Stromal cell of bone marrow (primary cell): ENCODE data around the gene NCAPD2.

Experiments
- DNase-seq: peaks from one replicate; pipeline ENCODE4 v3.0.0-alpha.2; 2012; ENCODE audit warnings: low read depth

NCAPD2 gene, protein sequence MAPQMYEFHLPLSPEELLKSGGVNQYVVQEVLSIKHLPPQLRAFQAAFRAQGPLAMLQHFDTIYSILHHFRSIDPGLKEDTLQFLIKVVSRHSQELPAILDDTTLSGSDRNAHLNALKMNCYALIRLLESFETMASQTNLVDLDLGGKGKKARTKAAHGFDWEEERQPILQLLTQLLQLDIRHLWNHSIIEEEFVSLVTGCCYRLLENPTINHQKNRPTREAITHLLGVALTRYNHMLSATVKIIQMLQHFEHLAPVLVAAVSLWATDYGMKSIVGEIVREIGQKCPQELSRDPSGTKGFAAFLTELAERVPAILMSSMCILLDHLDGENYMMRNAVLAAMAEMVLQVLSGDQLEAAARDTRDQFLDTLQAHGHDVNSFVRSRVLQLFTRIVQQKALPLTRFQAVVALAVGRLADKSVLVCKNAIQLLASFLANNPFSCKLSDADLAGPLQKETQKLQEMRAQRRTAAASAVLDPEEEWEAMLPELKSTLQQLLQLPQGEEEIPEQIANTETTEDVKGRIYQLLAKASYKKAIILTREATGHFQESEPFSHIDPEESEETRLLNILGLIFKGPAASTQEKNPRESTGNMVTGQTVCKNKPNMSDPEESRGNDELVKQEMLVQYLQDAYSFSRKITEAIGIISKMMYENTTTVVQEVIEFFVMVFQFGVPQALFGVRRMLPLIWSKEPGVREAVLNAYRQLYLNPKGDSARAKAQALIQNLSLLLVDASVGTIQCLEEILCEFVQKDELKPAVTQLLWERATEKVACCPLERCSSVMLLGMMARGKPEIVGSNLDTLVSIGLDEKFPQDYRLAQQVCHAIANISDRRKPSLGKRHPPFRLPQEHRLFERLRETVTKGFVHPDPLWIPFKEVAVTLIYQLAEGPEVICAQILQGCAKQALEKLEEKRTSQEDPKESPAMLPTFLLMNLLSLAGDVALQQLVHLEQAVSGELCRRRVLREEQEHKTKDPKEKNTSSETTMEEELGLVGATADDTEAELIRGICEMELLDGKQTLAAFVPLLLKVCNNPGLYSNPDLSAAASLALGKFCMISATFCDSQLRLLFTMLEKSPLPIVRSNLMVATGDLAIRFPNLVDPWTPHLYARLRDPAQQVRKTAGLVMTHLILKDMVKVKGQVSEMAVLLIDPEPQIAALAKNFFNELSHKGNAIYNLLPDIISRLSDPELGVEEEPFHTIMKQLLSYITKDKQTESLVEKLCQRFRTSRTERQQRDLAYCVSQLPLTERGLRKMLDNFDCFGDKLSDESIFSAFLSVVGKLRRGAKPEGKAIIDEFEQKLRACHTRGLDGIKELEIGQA (N-terminal part only)

DNA sequence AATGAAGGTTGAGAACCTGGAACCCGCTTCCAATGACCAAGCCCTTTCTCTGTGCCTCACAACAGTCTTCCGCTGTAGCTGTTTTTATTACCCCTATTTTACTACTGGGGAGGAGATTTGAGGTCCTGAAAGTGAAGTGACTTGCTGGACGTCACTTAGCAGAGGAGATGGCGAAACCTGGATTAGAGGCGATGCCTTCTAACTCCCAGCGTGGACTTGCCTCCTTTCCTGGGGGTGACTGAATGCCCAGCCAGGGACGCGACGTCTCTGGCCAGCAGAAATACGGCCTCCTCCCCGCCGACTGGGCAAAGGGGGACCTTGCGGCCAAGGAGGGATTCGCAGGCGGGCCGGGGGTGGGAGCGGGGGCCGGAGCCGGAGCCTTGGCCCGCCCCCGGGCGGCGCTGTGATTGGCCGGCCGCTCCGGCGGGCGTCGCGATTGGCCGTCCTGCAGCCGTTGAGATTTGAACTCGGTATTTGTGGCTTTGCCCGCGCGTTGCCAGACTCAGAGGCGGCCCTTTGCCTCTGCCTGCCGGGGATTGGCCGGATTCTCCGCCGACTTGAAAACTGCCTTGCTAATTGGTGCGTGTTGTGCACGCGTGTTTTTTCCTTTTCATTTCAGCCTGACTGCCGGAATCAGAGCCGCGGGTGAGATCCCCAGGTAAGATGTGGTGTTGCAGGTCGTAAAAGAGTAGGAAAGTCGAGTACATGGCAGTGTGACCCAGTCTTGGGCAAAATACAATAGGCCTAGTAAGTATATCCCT, at the start of gene NCAPD2:
Gene NCAPD2 (plus strand): TSS at position 606 of the 761 bp plus-strand sequence. CDS start 997 bp downstream, outside the sequence.
- peak; percentile 95 for DNase-seq

DNA sequence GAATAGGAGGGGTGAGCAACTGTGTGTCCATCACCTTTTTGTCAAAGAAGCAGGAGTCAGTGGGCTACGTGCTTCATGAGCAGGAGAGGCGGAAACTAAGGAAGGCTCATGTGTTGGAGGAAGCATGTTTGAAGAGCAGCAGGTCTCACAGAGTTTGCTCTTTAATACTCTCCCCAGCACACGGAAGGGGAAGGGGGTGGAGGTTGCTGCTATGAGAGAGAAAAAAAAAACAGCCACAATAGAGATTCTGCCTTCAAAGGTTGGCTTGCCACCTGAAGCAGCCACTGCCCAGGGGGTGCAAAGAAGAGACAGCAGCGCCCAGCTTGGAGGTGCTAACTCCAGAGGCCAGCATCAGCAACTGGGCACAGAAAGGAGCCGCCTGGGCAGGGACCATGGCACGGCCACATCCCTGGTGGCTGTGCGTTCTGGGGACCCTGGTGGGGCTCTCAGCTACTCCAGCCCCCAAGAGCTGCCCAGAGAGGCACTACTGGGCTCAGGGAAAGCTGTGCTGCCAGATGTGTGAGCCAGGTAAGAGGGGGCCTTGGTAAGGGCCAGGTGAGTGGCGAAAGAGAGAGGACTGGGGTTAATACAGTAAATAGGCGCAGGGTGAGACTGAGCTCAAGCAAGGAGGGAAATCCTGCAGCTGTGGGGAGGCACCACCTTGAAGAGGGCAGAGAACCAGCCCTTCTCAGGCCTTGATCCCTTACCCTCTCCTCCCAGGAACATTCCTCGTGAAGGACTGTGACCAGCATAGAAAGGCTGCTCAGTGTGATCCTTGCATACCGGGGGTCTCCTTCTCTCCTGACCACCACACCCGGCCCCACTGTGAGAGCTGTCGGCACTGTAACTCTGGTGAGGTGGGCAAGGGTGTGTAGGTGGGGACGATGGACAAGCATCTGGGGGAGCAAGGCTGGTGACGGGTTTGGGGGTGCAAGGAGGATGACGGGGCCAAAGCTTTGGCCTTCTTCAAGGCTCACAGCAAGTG, 48.9 kb upstream of the NCAPD2 start, which contains the start of gene CD27:
Gene CD27 (plus strand): TSS at position 252 of the 985 bp plus-strand sequence. CDS start 141 bp downstream, at position 393.
- no peak for DNase-seq

DNA sequence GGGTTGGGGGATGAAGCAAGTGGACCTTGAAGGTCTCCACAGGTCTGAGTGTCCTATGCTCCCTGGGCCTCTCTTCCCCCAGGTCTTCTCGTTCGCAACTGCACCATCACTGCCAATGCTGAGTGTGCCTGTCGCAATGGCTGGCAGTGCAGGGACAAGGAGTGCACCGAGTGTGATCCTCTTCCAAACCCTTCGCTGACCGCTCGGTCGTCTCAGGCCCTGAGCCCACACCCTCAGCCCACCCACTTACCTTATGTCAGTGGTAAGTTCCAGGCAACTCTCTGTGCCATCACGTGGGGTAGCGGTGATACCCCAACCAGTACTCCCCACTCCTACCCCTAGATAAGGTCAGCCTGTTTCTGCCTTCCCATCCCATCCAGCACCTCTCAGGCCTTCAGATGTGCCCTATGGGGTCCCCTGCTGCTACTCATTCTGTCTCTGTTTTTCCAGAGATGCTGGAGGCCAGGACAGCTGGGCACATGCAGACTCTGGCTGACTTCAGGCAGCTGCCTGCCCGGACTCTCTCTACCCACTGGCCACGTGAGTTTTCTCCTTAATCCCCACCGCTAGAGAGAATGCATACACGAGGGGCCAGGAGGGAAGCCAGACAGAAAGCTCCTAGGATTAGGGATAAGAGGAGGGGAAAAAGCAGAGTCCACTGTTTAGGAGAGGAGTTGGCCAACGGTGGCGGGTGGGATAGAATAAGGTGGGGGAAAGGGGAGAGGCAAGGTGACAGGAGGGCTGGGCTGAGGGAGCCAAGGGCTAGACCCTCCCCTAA, 43.6 kb upstream of the NCAPD2 start:
- DNase-seq = no peak

DNA sequence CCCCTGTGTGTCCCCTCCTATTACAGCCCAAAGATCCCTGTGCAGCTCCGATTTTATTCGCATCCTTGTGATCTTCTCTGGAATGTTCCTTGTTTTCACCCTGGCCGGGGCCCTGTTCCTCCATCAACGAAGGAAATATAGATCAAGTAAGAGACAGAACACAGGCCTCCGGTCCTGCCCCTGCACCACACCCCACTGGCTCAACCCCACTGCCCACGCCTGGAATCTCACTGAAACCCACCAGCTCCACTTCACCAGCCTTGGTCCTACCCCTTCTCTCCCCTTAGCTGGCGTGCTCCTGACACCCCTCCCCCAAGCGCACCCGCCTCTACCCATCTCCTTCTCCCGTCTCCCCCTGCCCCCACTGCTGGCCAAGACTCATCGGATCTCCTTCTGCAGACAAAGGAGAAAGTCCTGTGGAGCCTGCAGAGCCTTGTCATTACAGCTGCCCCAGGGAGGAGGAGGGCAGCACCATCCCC, 43.0 kb upstream of the NCAPD2 start:
- DNase-seq = no peak

DNA sequence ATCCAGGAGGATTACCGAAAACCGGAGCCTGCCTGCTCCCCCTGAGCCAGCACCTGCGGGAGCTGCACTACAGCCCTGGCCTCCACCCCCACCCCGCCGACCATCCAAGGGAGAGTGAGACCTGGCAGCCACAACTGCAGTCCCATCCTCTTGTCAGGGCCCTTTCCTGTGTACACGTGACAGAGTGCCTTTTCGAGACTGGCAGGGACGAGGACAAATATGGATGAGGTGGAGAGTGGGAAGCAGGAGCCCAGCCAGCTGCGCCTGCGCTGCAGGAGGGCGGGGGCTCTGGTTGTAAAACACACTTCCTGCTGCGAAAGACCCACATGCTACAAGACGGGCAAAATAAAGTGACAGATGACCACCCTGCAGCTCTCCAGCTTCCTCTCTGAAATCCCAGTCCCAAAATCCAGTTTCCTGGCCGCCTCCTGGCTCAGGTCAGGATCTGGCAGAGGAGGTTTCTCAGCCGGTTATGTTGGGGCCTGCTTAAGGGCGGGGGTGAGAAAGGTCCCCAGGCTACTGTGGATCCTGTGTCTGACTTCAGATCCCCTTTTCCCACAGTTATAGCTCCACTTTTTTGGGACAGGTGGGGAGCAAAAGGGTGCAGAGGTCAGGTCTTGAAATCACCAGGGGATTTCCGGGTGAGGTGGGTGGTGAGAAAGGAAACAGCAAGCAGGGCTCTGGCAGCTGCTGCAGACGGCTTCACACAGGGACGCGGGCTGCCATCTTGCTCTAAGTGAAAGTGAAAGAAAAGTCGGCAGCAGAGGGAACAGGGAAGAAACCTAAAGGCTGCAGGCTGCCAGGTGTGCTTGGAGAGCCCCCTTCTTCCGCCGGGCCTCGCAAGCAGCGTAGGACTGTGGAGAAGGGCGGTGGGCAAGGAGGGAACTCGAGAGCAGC, 42.3 kb upstream of the NCAPD2 start, which contains the start of gene TAPBPL:
Gene TAPBPL (plus strand): TSS at position 695 of the 897 bp plus-strand sequence. CDS start 207 bp downstream, outside the sequence.
- DNase-seq = peak; percentile 75

DNA sequence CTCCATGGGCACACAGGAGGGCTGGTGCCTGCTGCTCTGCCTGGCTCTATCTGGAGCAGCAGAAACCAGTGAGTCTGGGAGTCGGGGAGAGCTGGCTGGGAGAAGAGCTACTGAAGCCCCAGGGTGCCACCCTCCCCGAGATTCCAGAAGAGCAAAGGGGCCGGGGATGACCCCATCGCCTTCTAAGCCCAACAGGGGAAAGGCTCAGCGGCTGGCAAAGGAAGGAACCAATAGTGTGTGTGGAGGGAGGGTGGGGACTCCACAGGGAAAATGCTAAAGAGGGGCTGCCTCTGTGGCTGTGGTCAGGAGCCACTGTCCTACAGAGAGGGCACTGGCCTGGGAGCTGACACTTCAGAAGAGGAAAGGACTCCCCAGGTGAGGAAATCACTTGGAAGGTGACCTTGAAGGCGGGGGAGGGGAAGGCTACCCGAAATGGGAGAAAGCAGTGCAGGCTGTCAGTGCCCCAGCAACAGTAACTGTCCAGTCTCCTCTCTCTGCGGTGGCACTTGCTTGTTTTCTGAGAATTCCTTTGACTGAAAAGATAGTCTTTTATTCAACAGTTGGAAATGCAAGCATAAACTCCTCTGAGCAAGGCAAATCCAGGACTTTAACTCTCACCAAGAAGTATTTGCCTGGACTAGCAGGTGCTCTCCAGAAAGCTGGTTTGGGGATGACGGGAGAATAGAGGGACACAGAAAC, 41.5 kb upstream of the NCAPD2 start:
- no peak for DNase-seq

DNA sequence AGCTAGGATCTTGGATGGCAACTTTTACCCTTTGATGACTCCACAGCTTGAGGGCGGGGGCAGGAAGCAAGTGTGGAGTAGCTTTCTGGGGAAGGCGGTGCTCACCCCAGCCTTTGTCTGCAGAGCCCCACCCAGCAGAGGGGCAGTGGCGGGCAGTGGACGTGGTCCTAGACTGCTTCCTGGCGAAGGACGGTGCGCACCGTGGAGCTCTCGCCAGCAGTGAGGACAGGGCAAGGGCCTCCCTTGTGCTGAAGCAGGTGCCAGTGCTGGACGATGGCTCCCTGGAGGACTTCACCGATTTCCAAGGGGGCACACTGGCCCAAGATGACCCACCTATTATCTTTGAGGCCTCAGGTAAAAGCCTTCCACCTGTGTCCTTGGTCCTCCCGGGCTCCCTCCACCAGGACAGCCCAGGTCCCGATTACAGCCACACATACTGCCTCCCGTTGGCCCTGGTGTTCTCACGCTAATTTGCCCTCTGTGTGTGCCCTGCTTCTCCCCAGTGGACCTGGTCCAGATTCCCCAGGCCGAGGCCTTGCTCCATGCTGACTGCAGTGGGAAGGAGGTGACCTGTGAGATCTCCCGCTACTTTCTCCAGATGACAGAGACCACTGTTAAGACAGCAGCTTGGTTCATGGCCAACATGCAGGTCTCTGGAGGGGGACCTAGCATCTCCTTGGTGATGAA, 40.8 kb upstream of the NCAPD2 start:
- no peak for DNase-seq

DNA sequence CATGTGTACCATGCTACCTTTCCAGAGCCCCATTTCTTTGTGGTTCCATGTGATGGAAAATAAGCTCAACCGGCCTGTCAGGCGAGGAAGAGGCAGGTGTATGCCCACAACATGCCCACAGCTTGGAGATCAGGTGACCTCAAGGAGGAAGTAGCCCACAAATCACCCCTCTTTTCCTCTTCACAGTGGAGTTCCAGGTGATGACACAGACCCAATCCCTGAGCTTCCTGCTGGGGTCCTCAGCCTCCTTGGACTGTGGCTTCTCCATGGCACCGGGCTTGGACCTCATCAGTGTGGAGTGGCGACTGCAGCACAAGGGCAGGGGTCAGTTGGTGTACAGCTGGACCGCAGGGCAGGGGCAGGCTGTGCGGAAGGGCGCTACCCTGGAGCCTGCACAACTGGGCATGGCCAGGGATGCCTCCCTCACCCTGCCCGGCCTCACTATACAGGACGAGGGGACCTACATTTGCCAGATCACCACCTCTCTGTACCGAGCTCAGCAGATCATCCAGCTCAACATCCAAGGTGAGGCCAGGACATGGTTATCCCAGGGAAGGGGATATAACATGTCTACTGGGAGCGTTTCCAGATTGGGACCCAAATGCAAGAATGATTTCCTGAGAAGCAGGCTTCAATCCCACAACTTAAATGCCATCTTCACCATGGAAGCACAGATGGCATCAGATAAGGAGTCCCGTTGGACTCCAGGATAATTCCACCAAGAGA, 36.5 kb upstream of the NCAPD2 start:
- no peak for DNase-seq

DNA sequence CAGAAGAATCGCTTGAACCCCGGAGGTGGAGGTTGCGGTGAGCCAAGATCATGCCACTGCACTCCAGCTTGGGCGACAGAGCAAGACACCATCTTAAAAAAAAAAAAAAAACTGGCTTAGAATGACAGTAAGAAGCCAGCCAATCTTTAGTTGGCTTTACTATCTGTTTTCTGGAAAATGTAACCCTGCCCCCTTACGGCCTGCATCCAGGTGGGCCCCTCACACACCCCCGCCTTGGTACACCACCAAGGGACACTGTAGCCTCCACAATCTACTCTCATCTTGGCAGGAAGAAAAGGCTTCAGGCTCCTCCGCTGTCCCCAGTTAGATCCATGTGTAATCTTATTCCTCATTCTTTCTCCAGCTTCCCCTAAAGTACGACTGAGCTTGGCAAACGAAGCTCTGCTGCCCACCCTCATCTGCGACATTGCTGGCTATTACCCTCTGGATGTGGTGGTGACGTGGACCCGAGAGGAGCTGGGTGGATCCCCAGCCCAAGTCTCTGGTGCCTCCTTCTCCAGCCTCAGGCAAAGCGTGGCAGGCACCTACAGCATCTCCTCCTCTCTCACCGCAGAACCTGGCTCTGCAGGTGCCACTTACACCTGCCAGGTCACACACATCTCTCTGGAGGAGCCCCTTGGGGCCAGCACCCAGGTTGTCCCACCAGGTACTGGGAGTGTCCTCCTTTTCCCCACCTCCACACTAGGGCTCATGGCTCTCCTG, 35.5 kb upstream of the NCAPD2 start:
- DNase-seq = no peak

DNA sequence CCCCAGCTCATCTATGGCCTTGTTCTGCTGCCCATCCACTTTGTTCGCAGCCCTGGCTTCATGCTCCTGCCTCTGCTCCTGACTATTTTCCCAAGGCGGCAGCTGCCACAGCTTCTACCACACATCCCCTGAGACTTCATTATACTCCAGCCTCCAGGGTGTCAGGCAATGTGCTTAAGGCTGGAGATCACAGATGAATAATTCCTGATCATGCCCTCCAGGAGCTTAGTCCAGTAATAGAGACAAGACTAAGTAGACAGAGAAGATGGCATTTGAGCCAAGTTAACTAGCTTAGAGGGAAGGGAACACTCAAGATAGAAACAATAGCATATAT, 34.9 kb upstream of the NCAPD2 start:
- no peak for DNase-seq

DNA sequence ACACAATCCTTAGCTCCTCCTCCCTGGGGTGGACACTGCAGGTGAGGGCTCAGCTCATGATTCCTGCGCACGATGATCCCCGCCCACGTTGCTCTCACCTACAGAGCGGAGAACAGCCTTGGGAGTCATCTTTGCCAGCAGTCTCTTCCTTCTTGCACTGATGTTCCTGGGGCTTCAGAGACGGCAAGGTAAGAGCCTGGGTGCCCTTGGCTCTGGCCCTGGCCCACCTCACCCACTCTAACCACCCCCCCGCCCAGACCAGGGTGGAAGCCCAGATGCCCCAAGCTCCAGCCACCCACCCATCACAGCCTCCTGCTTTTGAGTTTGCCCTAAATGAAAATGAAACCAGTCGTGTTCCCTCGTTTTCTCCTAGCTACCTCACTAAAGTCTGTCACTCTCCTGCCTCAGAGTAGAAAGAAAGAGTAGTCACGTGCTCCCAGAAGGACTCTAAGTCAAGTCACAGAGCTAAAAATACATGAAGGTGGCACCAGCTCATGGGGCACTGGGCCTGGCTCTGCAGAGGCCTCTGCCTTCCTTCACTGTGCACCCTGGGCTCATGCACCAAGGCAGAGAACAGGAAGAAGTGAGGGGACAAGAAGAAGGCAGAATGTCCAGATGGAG, 33.0 kb upstream of the NCAPD2 start:
- DNase-seq = no peak

DNA sequence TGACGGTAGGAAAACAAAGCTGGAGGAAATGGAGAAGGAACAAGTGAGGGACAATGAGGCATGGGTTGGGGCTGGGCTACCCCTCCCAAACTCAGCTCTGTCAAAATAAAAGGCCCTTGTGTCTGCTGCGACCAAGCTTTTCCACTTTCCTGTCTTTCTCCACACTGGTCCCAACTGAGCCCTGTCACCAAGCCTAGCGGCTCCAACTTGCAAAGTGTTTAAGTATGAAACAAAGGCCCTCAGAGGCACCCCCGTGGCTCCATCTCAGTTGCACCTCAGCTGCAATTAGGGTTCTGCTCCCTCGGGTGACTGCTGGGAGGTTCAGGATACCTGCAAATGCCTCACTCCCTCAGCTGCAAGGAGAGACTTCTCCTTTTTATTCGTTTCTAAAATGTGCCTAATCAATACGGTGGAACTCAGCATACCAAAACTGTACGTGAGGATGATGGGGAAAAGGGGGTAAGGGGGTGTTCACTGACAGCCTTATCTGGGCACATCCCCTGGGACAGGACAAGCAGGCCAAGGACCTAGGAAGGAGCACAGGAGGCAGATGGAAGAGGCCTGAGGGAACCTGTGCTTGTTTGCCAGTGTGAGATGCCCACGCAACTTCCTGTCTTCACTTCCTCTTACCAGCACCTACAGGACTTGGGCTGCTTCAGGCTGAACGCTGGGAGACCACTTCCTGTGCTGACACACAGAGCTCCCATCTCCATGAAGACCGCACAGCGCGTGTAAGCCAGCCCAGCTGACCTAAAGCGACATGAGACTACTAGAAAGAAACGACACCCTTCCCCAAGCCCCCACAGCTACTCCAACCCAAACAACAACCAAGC, 32.3 kb upstream of the NCAPD2 start:
- DNase-seq = no peak

DNA sequence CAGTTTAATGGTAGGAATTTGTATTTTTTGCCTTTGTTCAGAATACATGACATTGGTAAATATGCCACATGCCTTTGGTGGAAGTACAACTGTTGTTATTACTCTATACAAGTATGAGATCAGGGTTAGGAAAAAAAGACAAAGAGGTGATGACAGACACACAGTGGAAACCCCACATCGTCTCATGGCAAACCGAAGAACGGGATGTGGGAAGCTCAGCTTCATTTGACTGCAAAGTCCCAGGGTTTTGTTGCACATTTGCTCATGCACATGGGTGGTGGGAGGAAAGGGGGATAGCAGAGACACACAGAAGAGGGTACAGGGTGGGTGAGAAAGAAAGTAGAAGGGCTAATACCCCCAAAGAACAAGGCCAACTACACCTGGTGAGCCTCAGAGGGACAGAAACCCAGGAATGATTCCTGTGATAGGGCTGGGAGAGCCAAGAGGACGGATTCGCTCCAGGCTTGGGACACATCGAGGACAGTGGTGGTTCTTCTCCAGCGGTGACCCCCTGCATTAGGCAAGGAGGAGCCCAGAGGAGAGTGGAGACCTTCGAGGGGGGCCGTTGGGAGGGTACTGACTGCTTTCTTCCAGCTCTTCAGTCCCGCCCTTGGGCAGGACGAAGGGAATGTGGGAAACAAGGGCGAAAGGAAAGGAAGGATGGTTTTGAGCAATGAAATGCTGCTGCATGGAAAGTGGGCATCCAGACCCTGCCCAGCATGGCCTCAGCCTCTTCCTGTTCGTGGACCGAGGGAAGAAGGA, 31.5 kb upstream of the NCAPD2 start:
- DNase-seq = no peak
